ENCODE data around the gene MGMT.

The MGMT gene

GRCh38 chr10:129717816-129718547 lies 250.9 kb downstream of the MGMT start:
- DNase-seq = no peak

GRCh38 chr10:129718548-129719414 lies 251.7 kb downstream of the MGMT start:
- no peak for DNase-seq

GRCh38 chr10:129719415-129719739 lies 252.3 kb downstream of the MGMT start:
- DNase-seq = no peak

GRCh38 chr10:129719889-129720590 lies 253.0 kb downstream of the MGMT start:
- no peak for DNase-seq

- no peak for DNase-seq
Measured at GRCh38 chr10:129725011-129725410, 258.0 kb downstream of the MGMT start.

- no peak for DNase-seq
Measured at GRCh38 chr10:129725482-129725881, 258.4 kb downstream of the MGMT start.

GRCh38 chr10:129725890-129726631 lies 259.0 kb downstream of the MGMT start:
- DNase-seq = no peak

GRCh38 chr10:129727071-129727470 lies 260.0 kb downstream of the MGMT start:
- DNase-seq = no peak

GRCh38 chr10:129727495-129727894 lies 260.5 kb downstream of the MGMT start:
- DNase-seq = no peak

- DNase-seq = no peak
Measured at GRCh38 chr10:129728246-129728820, 261.3 kb downstream of the MGMT start.

GRCh38 chr10:129728905-129729795 lies 262.1 kb downstream of the MGMT start:
- DNase-seq = no peak

- no peak for DNase-seq
Measured at GRCh38 chr10:129730272-129730992, 263.4 kb downstream of the MGMT start.

- DNase-seq = no peak
Measured at GRCh38 chr10:129730993-129731325, 263.9 kb downstream of the MGMT start.

GRCh38 chr10:129740532-129741279 lies 273.7 kb downstream of the MGMT start:
- no peak for DNase-seq

GRCh38 chr10:129741280-129741977 lies 274.4 kb downstream of the MGMT start:
- DNase-seq = no peak

- no peak for DNase-seq
Measured at GRCh38 chr10:129741978-129742741, 275.1 kb downstream of the MGMT start.

- no peak for DNase-seq
Measured at GRCh38 chr10:129742742-129743550, 275.9 kb downstream of the MGMT start.

- no peak for DNase-seq
Measured at GRCh38 chr10:129743738-129744133, 276.7 kb downstream of the MGMT start.
